A549 treated with GW870086 at 1 μM for 4 hours (cell line): ENCODE data around the gene SLC25A23. TPM values are rescaled to one million over a fixed set of nuclear protein-coding genes. Genes with fewer than 3 reads are reported as not detected.

ENCODE experiments used
- total RNA-seq: library from RNA; stranded (reverse); fragments of 200-300 nt; extraction: Qiagen RNA extraction; gene quantifications from 5 replicates; pipeline ENCODE4 v1.2.3, GENCODE V29; 2022; ENCODE audit warnings: low read depth

SLC25A23 gene
- 14.7 to 19.4 TPM (median 18.9 TPM) in 5 replicates for total RNA-seq

GRCh38 chr19:6459262-6460098, at the start of gene SLC25A23:
Gene SLC25A23, minus strand, starts transcription at chr19:6459792. Its CDS starts 164 bp downstream, at chr19:6459628.

GRCh38 chr19:6501740-6502648, 42.4 kb upstream of the SLC25A23 start, which contains the start of gene TUBB4A:
Gene TUBB4A, minus strand, starts transcription at chr19:6502309. Its CDS starts 97 bp downstream, at chr19:6502212.

GRCh38 chr19:6481541-6482342, 22.1 kb upstream of the SLC25A23 start, which contains the start of gene DENND1C:
Gene DENND1C, minus strand, starts transcription at chr19:6481787. Its CDS starts 92 bp downstream, at chr19:6481695.

GRCh38 chr19:6464070-6464873, 4.7 kb upstream of the SLC25A23 start, which contains the start of gene CRB3:
Gene CRB3, plus strand, starts transcription at chr19:6464271. Its CDS starts 431 bp downstream, at chr19:6464702.

GRCh38 chr19:6433663-6434062, 25.9 kb downstream of the SLC25A23 start, which contains the start of gene SLC25A41:
Gene SLC25A41, minus strand, starts transcription at chr19:6433763. Its CDS starts 70 bp downstream, at chr19:6433693.

GRCh38 chr19:6424195-6424938, 35.2 kb downstream of the SLC25A23 start, which contains the start of gene KHSRP:
Gene KHSRP, minus strand, starts transcription at chr19:6424811. Its CDS starts 110 bp downstream, at chr19:6424701.

GRCh38 chr19:6393074-6393982, 66.3 kb downstream of the SLC25A23 start, which contains the start of gene GTF2F1:
Gene GTF2F1, minus strand, starts transcription at chr19:6393164. Its CDS starts 169 bp downstream, at chr19:6392995.

Other genes with a start within 250 kb of the SLC25A23 start
- gene MLLT1, start 179.8 kb downstream of the SLC25A23 start, total RNA-seq, result 14.9 to 21.6 TPM (median 19.4 TPM) in 5 replicates
- not detected in 5 replicates for gene ACER1, start 126.2 kb downstream of the SLC25A23 start, total RNA-seq
- 46.1 to 84.6 TPM (median 72.7 TPM) in 5 replicates for gene CLPP, start 98.3 kb downstream of the SLC25A23 start, total RNA-seq
- gene ALKBH7, start 87.0 kb downstream of the SLC25A23 start, total RNA-seq, result 18.9 to 41.9 TPM (median 37.0 TPM) in 5 replicates
- 0.69 to 1.2 TPM (median 1.0 TPM) in 5 replicates for gene PSPN, start 83.9 kb downstream of the SLC25A23 start, total RNA-seq
- gene GTF2F1, start 66.6 kb downstream of the SLC25A23 start, total RNA-seq, result 50.9 to 59.6 TPM (median 56.0 TPM) in 5 replicates
- gene KHSRP, start 35.0 kb downstream of the SLC25A23 start, total RNA-seq, result 179 to 206 TPM (median 188 TPM) in 5 replicates
- 0.10 to 0.17 TPM in 2 of 5 replicates, not detected in the others for gene SLC25A41, start 26.0 kb downstream of the SLC25A23 start, total RNA-seq
- 2.9 to 5.1 TPM (median 3.9 TPM) in 5 replicates for gene CRB3, start 4.5 kb upstream of the SLC25A23 start, total RNA-seq
- gene DENND1C, start 22.0 kb upstream of the SLC25A23 start, total RNA-seq, result 0.11 to 0.29 TPM (median 0.19 TPM) in 5 replicates
- 6.4 to 9.3 TPM (median 7.0 TPM) in 5 replicates for gene TUBB4A, start 42.5 kb upstream of the SLC25A23 start, total RNA-seq
- gene TNFSF9, start 71.2 kb upstream of the SLC25A23 start, total RNA-seq, result 3.9 to 8.1 TPM (median 5.7 TPM) in 5 replicates
- 14.8 to 26.1 TPM (median 25.1 TPM) in 5 replicates for gene CD70, start 131.4 kb upstream of the SLC25A23 start, total RNA-seq
- gene TNFSF14, start 210.4 kb upstream of the SLC25A23 start, total RNA-seq, result 0.06 to 0.15 TPM (median 0.07 TPM) in 5 replicates